Measurements from ENCODE around the gene ACSL5.

DNA sequence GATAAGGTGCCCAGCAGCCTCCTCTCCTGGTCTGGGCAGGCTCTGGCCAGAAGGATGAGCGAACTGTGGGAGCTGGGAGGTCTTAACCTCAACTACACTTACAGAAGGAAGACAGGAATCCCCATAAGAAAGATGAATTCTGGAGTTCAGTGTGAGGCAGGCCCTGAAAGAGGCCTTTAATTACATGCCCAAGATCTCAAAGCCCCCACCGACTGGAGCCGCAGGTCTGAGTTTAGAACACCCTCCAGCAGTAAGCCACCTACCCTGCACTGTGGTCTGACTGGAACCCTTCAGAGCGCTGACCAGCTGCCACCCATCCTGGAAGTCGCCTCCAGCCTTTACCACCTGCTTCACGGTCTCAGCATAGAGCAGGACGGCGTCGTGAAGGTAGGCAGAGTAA lies 28.2 kb upstream of the ACSL5 start:
- TF ChIP-seq, protein P1, sequence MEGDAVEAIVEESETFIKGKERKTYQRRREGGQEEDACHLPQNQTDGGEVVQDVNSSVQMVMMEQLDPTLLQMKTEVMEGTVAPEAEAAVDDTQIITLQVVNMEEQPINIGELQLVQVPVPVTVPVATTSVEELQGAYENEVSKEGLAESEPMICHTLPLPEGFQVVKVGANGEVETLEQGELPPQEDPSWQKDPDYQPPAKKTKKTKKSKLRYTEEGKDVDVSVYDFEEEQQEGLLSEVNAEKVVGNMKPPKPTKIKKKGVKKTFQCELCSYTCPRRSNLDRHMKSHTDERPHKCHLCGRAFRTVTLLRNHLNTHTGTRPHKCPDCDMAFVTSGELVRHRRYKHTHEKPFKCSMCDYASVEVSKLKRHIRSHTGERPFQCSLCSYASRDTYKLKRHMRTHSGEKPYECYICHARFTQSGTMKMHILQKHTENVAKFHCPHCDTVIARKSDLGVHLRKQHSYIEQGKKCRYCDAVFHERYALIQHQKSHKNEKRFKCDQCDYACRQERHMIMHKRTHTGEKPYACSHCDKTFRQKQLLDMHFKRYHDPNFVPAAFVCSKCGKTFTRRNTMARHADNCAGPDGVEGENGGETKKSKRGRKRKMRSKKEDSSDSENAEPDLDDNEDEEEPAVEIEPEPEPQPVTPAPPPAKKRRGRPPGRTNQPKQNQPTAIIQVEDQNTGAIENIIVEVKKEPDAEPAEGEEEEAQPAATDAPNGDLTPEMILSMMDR (IDR thresholded peaks at IDR 0.05) = no peak
- TF ChIP-seq POLR2A (IDR thresholded peaks at IDR 0.05) = no peak

Data from testis (tissue), 2 donors.